ENCODE measurements around the gene ZNF497.
A peak's percentile ranks its signal among the peaks of the same experiment; 100 is the strongest.
"Not testable (repeated sequence)": the region's sequence is repeated elsewhere in the genome, so short reads cannot be mapped to it uniquely, and the experiment has no call there.

The ZNF497 gene

GRCh38 chr19:58393725-58394033 is 31.1 kb upstream of the ZNF497 start:
- DNase-seq, result no peak

GRCh38 chr19:58392945-58393724 is 30.6 kb upstream of the ZNF497 start:
- DNase-seq, result no peak

- no peak for DNase-seq
Observed at GRCh38 chr19:58388175-58388526, 25.6 kb upstream of the ZNF497 start.

GRCh38 chr19:58387338-58388174 is 25.0 kb upstream of the ZNF497 start:
- no peak for DNase-seq

DNA sequence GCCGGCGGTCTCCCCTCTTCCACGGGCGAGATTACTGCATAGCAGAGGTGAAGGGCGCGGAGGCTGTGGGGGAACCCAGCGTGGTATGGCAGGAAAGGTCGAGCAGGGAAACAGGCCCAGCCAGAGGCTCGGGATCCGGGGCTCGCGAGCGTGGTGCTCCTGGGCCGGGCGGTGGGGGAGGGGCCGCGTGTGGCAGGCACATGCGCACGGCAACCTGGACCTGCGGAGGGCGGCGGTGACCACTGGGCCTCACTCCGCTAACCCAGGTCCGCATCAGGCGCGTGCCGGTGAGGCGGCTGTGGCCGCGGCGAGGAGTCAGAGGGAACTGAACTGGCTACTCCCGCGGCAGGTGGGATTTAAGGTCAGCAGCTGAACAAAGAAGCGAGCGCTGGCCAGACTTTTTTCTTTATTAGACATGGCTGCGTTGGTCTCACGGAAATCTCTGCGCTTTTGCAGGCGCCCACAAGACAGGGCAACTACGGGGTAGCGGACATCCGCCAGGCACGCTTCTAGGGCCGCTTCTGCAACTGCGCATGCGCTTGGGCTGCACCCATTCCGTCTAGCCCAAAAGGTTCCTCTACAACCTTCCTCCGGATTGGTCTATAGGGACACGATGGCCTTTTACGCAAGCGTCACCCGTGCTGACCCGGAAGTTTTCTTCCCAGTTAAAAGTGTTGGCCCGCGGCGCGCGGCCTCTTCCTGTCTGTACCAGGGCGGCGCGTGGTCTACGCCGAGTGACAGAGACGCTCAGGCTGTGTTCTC is 24.2 kb upstream of the ZNF497 start, which contains the start of gene RPS5:
Gene RPS5, plus strand, starts transcription at position 694 of the 762 bp plus-strand sequence. CDS start 869 bp downstream, outside the sequence.
- DNase-seq, result peak; percentile 97 to 99

GRCh38 chr19:58385891-58386575 is 23.5 kb upstream of the ZNF497 start:
- no peak for DNase-seq

GRCh38 chr19:58385313-58385890 is 22.9 kb upstream of the ZNF497 start:
- DNase-seq, result no peak

DNA sequence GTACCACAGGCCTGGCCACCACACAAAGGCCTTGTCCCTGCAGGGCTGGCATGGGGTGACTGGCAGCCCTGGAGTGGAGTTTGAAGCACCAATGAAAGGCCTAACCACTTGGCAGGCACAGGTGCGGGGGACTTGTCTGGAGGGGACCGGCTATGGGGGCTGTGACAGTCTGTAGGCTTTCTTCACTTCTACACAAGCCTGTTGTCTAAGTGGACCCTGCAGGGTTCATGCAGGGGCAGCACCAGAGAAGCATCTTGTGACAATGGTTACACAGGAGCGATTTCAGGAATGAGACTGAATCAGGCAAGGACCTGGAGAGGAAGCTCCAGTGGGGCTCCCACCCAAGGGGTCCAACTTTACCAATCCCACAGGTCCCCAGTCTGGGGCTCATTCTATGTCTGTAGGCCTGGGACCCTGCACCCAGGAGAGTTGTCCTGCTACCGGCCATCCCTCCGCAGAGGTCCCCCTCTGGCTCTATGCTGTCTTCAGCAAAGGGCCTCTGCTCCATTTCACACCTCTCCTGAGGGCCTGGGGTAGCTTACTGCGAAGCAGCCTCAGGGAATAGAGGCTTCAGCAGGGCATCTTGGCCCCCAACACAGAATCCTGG is 20.5 kb upstream of the ZNF497 start:
- no peak for DNase-seq

- DNase-seq, result no peak
Observed at GRCh38 chr19:58381460-58382212, 19.1 kb upstream of the ZNF497 start.

- DNase-seq, result peak; percentile 98 to 100
Observed at GRCh38 chr19:58380662-58381459, 18.3 kb upstream of the ZNF497 start, which contains the start of gene ZNF837. Gene ZNF837, minus strand, starts transcription at chr19:58381030. Its CDS starts 11,698 bp downstream, at chr19:58369332.

DNA sequence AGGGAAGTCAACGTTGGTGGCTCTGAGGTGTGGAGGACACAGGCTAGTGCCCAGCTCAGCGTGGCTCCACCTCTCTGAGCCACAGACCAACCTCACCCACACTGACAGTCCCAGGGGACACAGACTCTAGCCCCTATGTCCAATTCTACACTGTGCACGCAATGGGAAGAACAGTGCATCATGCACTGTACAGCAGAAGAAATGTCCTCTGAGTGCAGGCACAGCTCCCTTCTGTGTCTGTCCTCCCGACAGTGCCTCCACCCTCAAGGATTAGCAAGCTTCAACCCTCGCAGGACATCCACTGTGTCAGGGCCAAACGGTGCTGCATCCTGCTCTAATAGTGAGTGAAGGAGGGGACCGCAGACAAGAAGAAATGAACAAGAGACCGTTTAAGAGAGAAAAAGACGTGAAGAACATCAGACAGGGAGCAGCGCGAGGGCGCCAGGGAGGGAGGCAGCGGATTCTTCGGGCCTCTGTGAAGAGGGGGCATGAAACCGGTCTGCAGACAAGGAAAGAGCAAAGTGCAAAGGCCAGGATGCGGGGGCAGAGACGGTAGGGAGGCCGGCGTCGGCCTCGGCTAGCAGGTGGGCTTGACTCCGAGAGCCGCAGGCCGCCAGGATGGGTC is 17.6 kb upstream of the ZNF497 start:
- no peak for DNase-seq

- DNase-seq, result no peak
Observed at GRCh38 chr19:58379246-58379645, 16.7 kb upstream of the ZNF497 start.

GRCh38 chr19:58376724-58377123 is 14.2 kb upstream of the ZNF497 start:
- not testable (repeated sequence) for DNase-seq

GRCh38 chr19:58374200-58374599 is 11.6 kb upstream of the ZNF497 start:
- DNase-seq, result no peak

GRCh38 chr19:58372311-58373133 is 10.0 kb upstream of the ZNF497 start:
- no peak for DNase-seq

DNA sequence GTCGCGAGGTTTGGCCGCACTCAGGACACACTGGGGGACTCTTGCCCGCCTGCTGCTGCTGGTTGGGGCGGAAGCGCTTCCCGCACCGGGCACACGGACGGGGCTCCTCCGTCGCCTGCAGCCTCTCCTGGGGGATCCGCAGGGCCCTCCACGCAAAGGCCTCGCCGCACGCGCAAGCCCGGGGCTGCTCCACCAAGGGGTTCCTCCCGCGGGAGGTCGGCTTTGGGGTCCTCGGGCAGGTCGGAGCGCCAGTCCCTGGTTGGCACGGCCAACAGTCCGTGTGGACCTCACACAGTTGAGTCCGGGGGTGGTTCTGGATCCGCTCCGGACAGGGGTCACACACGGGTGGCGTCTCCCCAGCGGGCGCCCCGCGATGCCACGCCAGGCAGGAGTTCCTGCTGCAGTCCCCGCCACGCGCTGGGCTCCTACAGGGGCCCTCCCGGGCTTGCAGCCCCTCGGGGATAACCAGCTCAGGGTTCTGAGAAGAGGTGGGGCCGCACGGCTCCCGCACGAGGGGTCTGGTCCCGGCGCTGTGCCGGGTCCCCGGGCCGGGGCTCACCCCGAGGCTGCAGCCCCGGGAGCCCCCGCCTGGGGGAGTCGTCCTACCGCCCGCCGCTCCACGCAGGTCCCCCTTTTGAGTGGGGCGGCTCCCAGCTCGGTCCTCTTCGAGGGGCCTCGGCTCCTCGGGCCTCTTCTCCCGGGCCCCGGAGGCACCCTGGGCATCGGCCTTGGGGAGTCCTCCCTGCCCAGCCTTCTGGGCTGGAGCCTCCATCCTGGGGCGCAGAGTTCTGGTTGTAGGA is 6.2 kb upstream of the ZNF497 start:
- DNase-seq, result no peak

GRCh38 chr19:58367698-58368454 is 5.3 kb upstream of the ZNF497 start:
- no peak for DNase-seq
